Esophagus mucosa (tissue), 1 donor: ENCODE data around the gene NHLRC4. TPM values are rescaled to one million over a fixed set of nuclear protein-coding genes. Genes with fewer than 3 reads are reported as not detected.
A peak's percentile ranks its signal among the peaks of the same experiment; 100 is the strongest.

Source experiments
- ATAC-seq: fragments of 200-7000 bp; cut with Tn5 transposase; one replicate; pipeline ENCODE4 v1.9.1; 2020
- total RNA-seq: library from RNA; stranded (reverse); gene quantifications from one replicate; pipeline ENCODE4 v1.2.4, GENCODE V29; 2023
- donor health status: DM: yes; HTN: yes; CAD: no.

Gene NHLRC4
- total RNA-seq, 1 donor from 2014 or later: 0.12 TPM

GRCh38 chr16:568401-569258, 1.8 kb downstream of the NHLRC4 start:
- peak; percentile 5 for ATAC-seq

DNA sequence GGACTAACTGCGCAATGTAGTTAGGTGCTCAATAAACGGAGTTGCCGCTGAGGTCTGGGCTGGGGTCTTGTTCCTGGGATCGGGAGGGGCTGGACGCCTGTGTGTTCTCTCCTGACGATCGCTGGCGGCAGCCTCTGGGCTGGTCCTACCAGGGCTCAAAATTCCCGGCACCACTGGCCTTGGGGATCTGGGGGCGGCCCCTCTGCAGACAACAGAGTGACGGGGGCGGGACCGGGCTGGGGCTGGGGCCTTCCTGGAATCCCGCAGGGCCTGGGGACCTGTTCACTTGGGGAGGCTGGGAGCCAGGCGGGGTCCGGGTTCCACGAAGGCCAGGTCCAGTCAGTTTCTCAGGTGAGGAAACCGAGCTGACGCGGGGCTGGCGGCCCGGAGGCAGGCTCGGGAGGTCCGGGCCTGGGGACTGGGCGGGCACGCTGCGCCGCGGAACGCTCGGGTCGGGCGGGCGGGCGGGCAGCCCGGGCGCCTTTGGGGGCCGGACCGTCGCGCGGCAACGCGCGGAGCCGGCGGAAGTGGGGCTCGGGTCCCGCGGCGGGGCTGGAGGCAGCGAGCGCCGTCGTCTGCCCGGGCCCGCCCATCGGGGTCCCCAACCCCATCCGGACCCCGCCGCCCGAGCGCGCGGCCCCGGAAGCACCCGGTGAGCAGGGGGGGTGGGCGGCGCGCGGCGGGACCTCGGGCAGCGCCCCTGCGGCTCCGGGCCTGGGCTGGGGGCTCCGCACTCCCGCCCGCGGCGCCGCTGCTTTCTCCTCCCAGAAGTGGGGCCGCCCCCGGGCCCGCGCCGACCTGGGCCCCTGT, 2.8 kb downstream of the NHLRC4 start, which contains the start of gene PIGQ:
PIGQ (plus strand) TSS at position 524 of the 810 bp plus-strand sequence. CDS start 4,107 bp downstream, outside the sequence.
- ATAC-seq: peak; percentile 24

DNA sequence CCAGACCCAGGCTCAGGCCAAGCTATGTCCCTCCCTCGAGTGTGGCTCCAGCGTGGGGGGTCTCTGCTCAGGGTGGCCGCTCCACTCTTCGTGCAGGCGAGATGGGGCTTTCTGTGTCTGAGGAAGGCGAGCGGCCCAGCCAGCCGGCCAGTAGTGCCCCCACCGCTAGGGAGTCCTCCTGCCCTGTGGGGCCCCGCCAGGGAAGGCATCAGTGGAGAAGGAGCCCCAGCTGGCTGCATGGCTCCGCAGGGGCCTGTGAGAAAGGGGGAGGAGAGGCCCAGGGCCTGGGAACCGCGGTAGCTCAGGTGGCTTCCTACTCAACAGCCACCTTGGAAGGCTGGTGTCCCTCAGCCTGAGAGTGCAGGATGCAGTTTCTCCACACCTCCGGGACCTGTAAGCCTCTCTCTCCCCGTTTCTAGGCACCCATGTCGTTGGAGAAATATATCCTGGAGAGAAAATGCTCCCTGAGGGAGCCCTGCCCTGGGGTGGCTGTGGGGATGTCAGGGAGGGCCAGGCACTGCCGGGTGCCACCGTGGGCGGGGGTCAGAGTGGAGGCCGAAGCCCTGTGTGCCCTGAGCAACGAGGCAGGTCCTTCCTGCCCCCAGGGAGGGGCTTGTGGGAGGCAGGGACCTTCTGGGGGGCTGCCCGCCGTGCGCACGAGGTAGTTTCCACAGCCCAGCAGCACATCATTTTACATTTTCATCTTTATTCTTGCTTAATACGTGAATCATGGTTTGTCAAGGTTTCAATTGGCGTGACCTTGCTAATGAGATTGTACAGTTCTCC, 6.3 kb downstream of the NHLRC4 start:
- no peak for ATAC-seq

- ATAC-seq: no peak
These were observed 7.4 kb downstream of the NHLRC4 start for GRCh38 chr16:574021-574760.

DNA sequence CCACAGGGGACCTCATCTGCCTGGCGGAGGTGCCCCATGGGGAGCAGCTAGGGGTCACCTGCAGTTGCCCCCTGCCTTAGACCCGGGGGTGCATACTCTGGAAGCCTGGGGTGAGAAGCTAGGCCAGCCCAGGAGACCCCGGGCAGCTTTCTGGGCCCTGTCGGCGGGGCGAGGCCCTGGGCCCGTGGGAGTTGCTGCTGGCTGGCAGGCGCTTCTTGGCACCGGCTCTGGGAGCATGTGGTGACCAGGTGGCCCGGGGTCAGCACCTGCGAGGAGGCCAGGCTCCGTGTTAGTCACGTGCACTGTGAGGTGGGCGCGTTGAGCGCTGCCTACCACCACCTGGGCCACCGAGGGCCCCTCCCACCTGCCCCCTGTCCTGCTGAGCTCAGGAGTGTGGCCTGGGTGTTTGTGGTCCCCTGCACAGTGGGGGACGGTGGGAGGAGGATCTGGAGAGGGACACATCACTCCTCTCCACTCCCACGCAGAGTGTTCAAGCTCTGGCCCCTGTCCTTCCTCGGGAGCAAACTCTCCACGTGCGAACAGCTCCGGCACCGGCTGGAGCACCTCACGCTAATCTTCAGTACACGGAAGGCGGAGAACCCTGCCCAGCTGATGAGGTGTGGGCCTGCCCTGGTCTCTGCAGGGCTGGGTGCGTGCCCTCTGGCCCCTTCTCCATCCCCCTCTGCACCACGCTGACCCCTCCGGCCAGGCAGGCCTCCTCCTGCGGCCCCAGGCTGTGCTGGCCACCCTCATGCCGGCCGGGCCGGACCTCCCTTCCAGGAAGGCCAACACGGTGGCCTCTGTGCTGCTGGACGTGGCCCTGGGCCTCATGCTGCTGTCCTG, 8.8 kb downstream of the NHLRC4 start:
- ATAC-seq: no peak

- ATAC-seq: no peak
These were observed 9.5 kb downstream of the NHLRC4 start for GRCh38 chr16:576197-576822.

GRCh38 chr16:576823-577201, 10.0 kb downstream of the NHLRC4 start:
- no peak for ATAC-seq

DNA sequence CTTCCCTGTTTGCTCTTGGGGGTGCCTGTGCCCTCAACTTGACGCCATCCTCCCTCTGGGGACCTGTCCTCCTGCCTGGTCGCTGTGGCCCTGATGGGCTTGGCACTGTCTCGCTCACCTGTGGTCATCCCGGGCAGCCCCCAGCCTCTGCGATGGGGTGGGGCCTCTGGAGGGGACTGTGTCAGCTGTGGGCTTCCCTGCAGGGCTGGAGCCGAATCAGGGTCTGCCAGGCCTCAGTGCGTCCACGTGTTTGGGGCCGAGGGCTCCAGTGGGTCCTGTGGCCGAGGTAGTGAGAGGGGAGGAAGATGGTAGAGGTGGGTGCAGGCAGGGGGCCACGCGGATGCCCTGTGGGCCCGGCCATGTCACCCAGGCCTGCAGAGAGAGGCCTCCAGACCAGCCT, 11.0 kb downstream of the NHLRC4 start:
- ATAC-seq: no peak

GRCh38 chr16:578232-578869, 11.5 kb downstream of the NHLRC4 start:
- ATAC-seq: no peak

GRCh38 chr16:578870-579405, 12.1 kb downstream of the NHLRC4 start:
- peak; percentile 72 for ATAC-seq

- no peak for ATAC-seq
These were observed 13.5 kb downstream of the NHLRC4 start for GRCh38 chr16:580141-580945.

DNA sequence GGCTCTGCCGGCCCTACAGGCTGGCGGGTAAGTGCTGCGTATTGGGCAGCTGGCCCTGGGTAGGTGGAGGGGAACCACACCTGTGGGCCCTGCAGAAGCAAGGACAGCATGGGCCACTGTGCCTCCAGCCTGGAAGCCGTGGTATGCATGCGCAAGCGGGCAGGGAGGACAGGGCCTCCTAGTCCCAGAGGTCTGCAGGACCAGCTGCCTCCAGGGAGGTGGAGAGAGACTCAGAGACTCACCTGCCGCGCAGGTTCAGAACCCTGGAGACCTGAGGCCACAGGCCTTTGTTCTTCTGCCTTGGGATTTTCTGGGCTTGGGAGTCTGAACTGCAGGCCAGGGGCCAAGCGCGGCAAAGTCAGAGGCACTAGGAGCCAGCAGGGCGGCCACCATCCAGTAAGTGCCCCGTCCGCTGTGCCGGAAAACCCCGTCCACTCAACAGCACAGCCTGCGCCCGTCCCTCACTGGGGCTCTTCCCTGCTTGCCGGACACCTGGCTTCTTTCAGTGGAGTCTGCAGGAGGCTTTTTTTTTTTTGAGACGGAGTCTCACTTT, 14.2 kb downstream of the NHLRC4 start:
- no peak for ATAC-seq

- no peak for ATAC-seq
These were observed 15.4 kb downstream of the NHLRC4 start for GRCh38 chr16:582218-582613.

DNA sequence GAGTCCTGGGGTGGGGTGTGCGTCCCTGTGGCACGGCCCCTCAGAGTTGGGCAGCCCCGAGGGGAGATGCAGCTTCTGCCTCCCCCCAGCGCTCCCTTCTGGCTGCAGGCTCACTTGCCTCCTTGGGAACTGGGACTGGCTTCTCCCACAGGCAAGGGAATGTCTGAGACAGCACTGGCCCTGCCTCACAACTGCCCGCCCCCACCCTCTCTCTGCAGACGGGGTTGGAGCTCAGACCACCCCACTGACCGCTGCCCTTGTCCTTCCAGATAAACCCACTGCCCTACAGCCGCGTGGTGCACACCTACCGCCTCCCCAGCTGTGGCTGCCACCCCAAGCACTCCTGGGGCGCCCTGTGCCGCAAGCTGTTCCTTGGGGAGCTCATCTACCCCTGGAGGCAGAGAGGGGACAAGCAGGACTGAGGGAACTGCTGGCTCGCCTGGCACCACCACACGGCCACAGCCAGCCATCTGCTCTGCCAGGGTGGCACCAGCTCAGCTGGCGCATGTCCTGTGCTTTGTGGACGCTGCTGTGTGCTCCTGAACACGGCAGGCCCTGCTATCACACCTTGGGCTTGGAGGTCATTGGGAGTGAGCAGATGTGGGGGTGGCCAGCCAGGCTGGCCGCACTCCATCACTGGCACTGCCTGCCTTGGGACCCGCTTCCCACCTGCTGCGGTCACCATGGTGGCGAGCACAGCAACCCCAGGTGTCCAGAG, 16.0 kb downstream of the NHLRC4 start:
- ATAC-seq: no peak

- no peak for ATAC-seq
These were observed 16.6 kb downstream of the NHLRC4 start for GRCh38 chr16:583470-583814.

GRCh38 chr16:583815-584591, 17.2 kb downstream of the NHLRC4 start:
- ATAC-seq: no peak

DNA sequence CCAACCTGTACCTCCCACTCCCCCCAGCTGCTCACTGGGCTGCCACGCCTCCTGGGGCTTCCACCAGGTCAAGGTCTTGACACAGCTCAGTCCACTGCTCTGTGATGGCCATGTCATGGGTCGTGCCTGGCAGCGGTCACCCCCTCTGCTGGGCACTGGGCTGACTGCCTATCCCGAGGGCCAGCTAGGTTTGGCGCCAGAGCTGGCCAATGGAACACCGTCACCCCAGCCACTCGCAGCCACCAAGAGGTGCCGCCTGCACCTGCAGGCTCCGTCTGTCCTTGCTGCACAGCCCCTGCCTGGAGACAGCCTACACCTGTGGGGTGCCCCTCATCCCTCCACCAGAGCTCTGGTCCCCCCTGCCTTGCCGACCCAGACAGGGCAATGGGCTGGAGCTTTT, 18.5 kb downstream of the NHLRC4 start:
- ATAC-seq: no peak
